ENCODE measurements around the gene GDPGP1. TPM values are rescaled to one million over a fixed set of nuclear protein-coding genes. Genes with fewer than 3 reads are reported as not detected.

The GDPGP1 gene
- total and polyA plus RNA-seq, 2 experiments from 2014 or later: 0.61 to 3.8 TPM

DNA sequence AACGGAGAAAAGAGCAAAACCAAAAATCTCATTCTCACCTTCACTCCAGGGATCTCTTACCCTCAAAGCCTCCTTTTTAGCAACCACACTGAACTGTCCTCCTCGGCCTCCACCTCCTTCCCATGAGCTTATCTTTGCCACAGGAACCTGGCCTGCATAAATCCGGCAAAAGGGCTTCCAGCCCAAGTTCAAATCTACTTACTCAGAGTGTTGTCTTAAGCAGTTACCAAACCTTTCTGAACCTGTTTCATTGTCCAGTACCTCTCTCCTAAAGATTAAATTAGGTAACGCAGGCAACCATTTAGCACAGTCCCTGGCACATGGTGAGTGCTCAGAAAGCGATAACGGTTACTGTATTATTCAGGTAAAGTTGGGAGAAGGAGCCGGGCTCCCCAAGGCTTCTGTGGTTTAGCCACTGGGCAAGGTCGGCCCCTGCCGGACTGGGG lies 1.0 kb upstream of the GDPGP1 start:
- Mint-ChIP-seq H3K9me3 (no peaks in the 10 kb centered on the region), H3K4me3 (peak overlapping the region; percentile 76), H3K4me1 (peaks cover 7% of the 10 kb centered on the region), H3K36me3 (ENCODE audit: low read depth) (peaks cover 13% of the 10 kb centered on the region), H3K27ac (no peak overlapping the region), H3K27me3 (ENCODE audit: insufficient read depth, low read depth, poor library complexity) (peaks cover 11% of the 10 kb centered on the region)
- Histone ChIP-seq H3K4me3 (peak overlapping the region; percentile 85), H3K79me2 (replicated peaks; ENCODE audit: insufficient read depth) (no peaks in the 10 kb centered on the region), H3K4me1 (ENCODE audit: insufficient read depth) (peaks cover 14% of the 10 kb centered on the region; the same call in 1 of the 2 replicates), H3K27me3 (ENCODE audit: insufficient read depth) (no peaks in the 10 kb centered on the region), H3K27ac (ENCODE audit: low read depth) (peak overlapping the region; percentile 16; the same call in 1 of the 2 replicates), H3F3A (replicated peaks; ENCODE audit: low read depth) (peaks cover 11% of the 10 kb centered on the region; the same call in 1 of the 2 replicates), H4K20me1 (replicated peaks; ENCODE audit: insufficient read depth) (no peaks in the 10 kb centered on the region), H3K9me2 (ENCODE audit: insufficient read depth) (no peaks in the 10 kb centered on the region), H3K36me3 (ENCODE audit: insufficient read depth) (peaks cover 7% of the 10 kb centered on the region; the same call in 1 of the 2 replicates), H3K4me2 (peak overlapping the region; percentile 89), H2AFZ (peak overlapping the region; percentile 98)
- ATAC-seq (no peak), DNase-seq (ENCODE audit: low spot score) (no peak)
- TF ChIP-seq, protein P1, sequence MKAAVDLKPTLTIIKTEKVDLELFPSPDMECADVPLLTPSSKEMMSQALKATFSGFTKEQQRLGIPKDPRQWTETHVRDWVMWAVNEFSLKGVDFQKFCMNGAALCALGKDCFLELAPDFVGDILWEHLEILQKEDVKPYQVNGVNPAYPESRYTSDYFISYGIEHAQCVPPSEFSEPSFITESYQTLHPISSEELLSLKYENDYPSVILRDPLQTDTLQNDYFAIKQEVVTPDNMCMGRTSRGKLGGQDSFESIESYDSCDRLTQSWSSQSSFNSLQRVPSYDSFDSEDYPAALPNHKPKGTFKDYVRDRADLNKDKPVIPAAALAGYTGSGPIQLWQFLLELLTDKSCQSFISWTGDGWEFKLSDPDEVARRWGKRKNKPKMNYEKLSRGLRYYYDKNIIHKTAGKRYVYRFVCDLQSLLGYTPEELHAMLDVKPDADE (IDR thresholded peaks at IDR 0.05): no peak
- TF ChIP-seq, protein P2, sequence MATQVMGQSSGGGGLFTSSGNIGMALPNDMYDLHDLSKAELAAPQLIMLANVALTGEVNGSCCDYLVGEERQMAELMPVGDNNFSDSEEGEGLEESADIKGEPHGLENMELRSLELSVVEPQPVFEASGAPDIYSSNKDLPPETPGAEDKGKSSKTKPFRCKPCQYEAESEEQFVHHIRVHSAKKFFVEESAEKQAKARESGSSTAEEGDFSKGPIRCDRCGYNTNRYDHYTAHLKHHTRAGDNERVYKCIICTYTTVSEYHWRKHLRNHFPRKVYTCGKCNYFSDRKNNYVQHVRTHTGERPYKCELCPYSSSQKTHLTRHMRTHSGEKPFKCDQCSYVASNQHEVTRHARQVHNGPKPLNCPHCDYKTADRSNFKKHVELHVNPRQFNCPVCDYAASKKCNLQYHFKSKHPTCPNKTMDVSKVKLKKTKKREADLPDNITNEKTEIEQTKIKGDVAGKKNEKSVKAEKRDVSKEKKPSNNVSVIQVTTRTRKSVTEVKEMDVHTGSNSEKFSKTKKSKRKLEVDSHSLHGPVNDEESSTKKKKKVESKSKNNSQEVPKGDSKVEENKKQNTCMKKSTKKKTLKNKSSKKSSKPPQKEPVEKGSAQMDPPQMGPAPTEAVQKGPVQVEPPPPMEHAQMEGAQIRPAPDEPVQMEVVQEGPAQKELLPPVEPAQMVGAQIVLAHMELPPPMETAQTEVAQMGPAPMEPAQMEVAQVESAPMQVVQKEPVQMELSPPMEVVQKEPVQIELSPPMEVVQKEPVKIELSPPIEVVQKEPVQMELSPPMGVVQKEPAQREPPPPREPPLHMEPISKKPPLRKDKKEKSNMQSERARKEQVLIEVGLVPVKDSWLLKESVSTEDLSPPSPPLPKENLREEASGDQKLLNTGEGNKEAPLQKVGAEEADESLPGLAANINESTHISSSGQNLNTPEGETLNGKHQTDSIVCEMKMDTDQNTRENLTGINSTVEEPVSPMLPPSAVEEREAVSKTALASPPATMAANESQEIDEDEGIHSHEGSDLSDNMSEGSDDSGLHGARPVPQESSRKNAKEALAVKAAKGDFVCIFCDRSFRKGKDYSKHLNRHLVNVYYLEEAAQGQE (IDR thresholded peaks at IDR 0.05; ENCODE audit: unreplicated experiment): no peak
- no peak for TF ChIP-seq JUNB (IDR thresholded peaks at IDR 0.05; ENCODE audit: unreplicated experiment)
- TF ChIP-seq CTCF (conservative IDR thresholded peaks at IDR 0.05; ENCODE audit: low read depth in 2 of 2): peak; percentile 56 to 70

DNA sequence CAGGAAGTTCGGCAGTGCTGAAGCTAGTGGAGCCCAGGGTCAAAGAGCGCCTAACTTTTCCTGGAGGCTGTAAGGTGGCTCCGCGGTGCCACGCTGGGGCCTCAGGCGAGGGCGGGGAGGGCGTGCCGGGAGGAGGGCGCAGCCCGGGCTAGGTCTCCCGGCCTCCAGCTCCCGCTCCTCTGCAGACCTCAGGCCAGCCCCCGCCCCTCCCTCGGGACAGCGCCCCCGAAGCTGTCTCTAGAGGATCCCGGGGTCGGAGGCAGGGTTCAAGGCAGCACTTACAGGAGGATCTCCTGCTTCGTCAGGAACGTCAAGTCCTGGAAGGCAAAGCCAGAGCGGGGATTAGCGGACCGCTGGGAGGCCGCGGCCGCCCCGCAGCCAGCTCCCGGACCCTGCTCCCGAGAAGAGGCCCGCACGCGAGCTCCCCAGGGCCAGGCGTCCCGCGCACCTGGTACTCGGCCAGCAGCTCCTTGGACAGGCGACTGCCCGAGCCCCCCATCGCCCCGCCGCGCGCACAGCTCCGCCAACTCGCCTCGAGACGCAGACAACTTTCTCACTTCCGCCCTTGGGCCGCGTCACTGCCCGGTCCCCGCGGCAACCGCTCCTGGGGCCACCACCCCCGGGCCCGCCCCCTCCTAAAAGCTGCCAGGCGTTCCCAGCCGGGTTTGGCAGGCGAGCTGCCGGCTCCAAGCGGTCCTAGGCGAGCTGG lies 468 bp upstream of the GDPGP1 start, which contains the start of gene CIB1:
Gene CIB1 (minus strand): TSS at position 555 of the 709 bp plus-strand sequence. CDS start 56 bp downstream, at position 499.
- Histone ChIP-seq H3K4me2 (peak within 1 kb of the TSS; percentile 89), H3K4me1 (ENCODE audit: insufficient read depth) (peaks cover 14% of the 10 kb centered on the region; the same call in 1 of the 2 replicates), H3F3A (replicated peaks; ENCODE audit: low read depth) (peaks cover 11% of the 10 kb centered on the region; the same call in 1 of the 2 replicates), H4K20me1 (replicated peaks; ENCODE audit: insufficient read depth) (no peaks in the 10 kb centered on the region), H3K9me2 (ENCODE audit: insufficient read depth) (no peaks in the 10 kb centered on the region), H3K36me3 (ENCODE audit: insufficient read depth) (peaks cover 4% of the 10 kb centered on the region; the same call in 1 of the 2 replicates), H3K27ac (ENCODE audit: low read depth) (peak within 1 kb of the TSS; percentile 16; the same call in 1 of the 2 replicates), H3K27me3 (ENCODE audit: insufficient read depth) (no peaks in the 10 kb centered on the region), H3K79me2 (replicated peaks; ENCODE audit: insufficient read depth) (no peaks in the 10 kb centered on the region), H2AFZ (peak within 1 kb of the TSS; percentile 98), H3K4me3 (peak within 1 kb of the TSS; percentile 85)
- H3K9me3 Mint-ChIP-seq: no peaks in the 10 kb centered on the region
- H3K27me3 Mint-ChIP-seq (ENCODE audit: insufficient read depth, low read depth, poor library complexity): peaks cover 11% of the 10 kb centered on the region
- H3K4me3 Mint-ChIP-seq: peak within 1 kb of the TSS; percentile 76
- ATAC-seq: peak; percentile 90
- H3K36me3 Mint-ChIP-seq (ENCODE audit: low read depth): peaks cover 13% of the 10 kb centered on the region
- H3K4me1 Mint-ChIP-seq: peaks cover 7% of the 10 kb centered on the region
- no peak within 1 kb of the TSS for H3K27ac Mint-ChIP-seq
- peak; percentile 96 for DNase-seq (ENCODE audit: low spot score)
- no peak for TF ChIP-seq STAT1 (IDR thresholded peaks at IDR 0.05; ENCODE audit: unreplicated experiment)
- no peak for TF ChIP-seq NANOG (IDR thresholded peaks at IDR 0.05; ENCODE audit: borderline replicate concordance)
- TF ChIP-seq CREB1 (CRISPR knock-in tag; IDR thresholded peaks at IDR 0.05; ENCODE audit: low read depth): peak; percentile 74
